ENCODE measurements around the gene ZNF777.

DNA sequence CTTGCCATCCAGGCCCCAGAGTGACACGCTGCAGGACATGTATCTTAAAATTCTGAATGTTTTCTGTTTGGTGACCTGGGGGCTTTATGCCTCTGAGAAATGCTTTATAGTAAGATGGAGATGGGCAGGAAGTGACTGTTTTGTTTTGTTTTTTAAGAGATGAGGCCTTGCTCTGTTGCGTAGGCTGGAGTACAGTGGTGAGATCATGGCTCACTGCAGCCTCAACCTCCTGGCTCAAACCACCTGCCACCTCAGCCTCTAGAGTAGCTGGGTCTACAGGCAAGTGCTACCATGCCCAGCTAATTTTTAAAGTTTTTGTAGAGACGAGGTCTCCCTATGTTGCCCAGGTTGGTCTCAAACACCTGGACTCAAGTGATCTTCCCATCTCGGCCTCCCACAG, 20.6 kb downstream of the ZNF777 start:
- TF ChIP-seq, protein P1, sequence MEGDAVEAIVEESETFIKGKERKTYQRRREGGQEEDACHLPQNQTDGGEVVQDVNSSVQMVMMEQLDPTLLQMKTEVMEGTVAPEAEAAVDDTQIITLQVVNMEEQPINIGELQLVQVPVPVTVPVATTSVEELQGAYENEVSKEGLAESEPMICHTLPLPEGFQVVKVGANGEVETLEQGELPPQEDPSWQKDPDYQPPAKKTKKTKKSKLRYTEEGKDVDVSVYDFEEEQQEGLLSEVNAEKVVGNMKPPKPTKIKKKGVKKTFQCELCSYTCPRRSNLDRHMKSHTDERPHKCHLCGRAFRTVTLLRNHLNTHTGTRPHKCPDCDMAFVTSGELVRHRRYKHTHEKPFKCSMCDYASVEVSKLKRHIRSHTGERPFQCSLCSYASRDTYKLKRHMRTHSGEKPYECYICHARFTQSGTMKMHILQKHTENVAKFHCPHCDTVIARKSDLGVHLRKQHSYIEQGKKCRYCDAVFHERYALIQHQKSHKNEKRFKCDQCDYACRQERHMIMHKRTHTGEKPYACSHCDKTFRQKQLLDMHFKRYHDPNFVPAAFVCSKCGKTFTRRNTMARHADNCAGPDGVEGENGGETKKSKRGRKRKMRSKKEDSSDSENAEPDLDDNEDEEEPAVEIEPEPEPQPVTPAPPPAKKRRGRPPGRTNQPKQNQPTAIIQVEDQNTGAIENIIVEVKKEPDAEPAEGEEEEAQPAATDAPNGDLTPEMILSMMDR (IDR thresholded peaks at IDR 0.05): no peak
- TF ChIP-seq POLR2AphosphoS5 (IDR thresholded peaks at IDR 0.05; ENCODE audit: low read depth, low read length) (no peak), TCF7L2 (IDR thresholded peaks at IDR 0.05; ENCODE audit: low read depth, low read length) (no peak), SIN3A (IDR thresholded peaks at IDR 0.05; ENCODE audit: borderline replicate concordance, insufficient read depth, low read depth, low read length) (no peak)
- TF ChIP-seq, protein P2, sequence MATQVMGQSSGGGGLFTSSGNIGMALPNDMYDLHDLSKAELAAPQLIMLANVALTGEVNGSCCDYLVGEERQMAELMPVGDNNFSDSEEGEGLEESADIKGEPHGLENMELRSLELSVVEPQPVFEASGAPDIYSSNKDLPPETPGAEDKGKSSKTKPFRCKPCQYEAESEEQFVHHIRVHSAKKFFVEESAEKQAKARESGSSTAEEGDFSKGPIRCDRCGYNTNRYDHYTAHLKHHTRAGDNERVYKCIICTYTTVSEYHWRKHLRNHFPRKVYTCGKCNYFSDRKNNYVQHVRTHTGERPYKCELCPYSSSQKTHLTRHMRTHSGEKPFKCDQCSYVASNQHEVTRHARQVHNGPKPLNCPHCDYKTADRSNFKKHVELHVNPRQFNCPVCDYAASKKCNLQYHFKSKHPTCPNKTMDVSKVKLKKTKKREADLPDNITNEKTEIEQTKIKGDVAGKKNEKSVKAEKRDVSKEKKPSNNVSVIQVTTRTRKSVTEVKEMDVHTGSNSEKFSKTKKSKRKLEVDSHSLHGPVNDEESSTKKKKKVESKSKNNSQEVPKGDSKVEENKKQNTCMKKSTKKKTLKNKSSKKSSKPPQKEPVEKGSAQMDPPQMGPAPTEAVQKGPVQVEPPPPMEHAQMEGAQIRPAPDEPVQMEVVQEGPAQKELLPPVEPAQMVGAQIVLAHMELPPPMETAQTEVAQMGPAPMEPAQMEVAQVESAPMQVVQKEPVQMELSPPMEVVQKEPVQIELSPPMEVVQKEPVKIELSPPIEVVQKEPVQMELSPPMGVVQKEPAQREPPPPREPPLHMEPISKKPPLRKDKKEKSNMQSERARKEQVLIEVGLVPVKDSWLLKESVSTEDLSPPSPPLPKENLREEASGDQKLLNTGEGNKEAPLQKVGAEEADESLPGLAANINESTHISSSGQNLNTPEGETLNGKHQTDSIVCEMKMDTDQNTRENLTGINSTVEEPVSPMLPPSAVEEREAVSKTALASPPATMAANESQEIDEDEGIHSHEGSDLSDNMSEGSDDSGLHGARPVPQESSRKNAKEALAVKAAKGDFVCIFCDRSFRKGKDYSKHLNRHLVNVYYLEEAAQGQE (IDR thresholded peaks at IDR 0.05; ENCODE audit: insufficient read depth in 1 of 2, low read depth in 2 of 2, low read length in 1 of 2): no peak

Measured in Panc1 (cell line).